Bronchial epithelial cell (primary cell): Measurements from ENCODE around the gene ATXN7L2. TPM values are rescaled to one million over a fixed set of nuclear protein-coding genes. Genes with fewer than 3 reads are reported as not detected.

ENCODE experiments used
- DNase-seq: peaks from one replicate; pipeline ENCODE4 v3.0.0-alpha.2; 2010; ENCODE audit warnings: low read depth
- FAIRE-seq: peaks from 2 replicates; lab custom pipeline; 2011; peaks lifted over from hg19 to GRCh38; lab: Jason Lieb, UNC
- H3K27me3 ChIP-seq: 2 replicates; pipeline ENCODE4 v1.5.1; 2011; ENCODE audit warnings: low read length; ENCODE audit not compliant: control insufficient read depth, insufficient read depth
- H3K36me3 ChIP-seq: 2 replicates; pipeline ENCODE4 v1.5.1; 2011; ENCODE audit warnings: low read length; ENCODE audit not compliant: control insufficient read depth, insufficient read depth
- H3K4me3 ChIP-seq: 2 replicates; pipeline ENCODE4 v1.5.1; 2011; ENCODE audit warnings: mild to moderate bottlenecking, low read depth, low read length, control low read depth
- CTCF ChIP-seq: IDR thresholded peaks from 2 replicates; pipeline ENCODE4 v1.5.1; 2011; ENCODE audit warnings: mild to moderate bottlenecking, moderate library complexity, low read length, control low read depth, inconsistent platforms; ENCODE audit not compliant: insufficient read depth, severe bottlenecking
- total RNA-seq: library from RNA; depleted of rRNA; stranded (reverse); fragments of >200 nt; gene quantifications from 2 replicates; pipeline ENCODE4 v1.2.1, GENCODE V29; 2014

Gene ATXN7L2
- total RNA-seq, 1 donor from 2014 or later, result 1.3 TPM

DNA sequence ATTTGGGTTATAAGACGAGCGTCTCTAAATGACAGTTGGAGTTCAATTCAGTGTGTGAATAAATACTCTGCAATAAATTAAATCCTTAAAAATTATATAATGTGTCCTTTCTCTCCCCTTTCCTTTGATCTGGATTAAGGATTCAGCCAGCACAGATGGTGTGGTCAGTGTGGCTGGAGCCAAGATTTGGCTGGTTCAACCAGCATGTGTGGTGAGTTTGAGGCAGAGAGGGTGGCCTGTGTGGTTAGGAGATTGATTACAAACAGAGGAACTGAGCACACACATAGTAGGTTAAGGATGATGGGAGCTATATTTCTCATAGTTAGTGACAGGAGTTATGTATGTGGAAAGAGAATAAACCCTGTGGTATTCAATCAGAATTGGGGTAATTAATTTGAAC lies 40.0 kb downstream of the ATXN7L2 start:
- TF ChIP-seq CTCF, result no peak
- FAIRE-seq (no peak), DNase-seq (no peak)
- Histone ChIP-seq H3K27me3 (peaks cover 2% of the 10 kb centered on the region), H3K4me3 (no peak overlapping the region), H3K36me3 (no peaks in the 10 kb centered on the region)

GRCh38 chr1:109527098-109527811 lies 43.5 kb downstream of the ATXN7L2 start:
- no peaks in the 10 kb centered on the region for H3K36me3 ChIP-seq
- H3K4me3 ChIP-seq, result no peak overlapping the region
- TF ChIP-seq CTCF, result no peak
- FAIRE-seq (no peak), DNase-seq (no peak)
- H3K27me3 ChIP-seq, result peaks cover 2% of the 10 kb centered on the region

DNA sequence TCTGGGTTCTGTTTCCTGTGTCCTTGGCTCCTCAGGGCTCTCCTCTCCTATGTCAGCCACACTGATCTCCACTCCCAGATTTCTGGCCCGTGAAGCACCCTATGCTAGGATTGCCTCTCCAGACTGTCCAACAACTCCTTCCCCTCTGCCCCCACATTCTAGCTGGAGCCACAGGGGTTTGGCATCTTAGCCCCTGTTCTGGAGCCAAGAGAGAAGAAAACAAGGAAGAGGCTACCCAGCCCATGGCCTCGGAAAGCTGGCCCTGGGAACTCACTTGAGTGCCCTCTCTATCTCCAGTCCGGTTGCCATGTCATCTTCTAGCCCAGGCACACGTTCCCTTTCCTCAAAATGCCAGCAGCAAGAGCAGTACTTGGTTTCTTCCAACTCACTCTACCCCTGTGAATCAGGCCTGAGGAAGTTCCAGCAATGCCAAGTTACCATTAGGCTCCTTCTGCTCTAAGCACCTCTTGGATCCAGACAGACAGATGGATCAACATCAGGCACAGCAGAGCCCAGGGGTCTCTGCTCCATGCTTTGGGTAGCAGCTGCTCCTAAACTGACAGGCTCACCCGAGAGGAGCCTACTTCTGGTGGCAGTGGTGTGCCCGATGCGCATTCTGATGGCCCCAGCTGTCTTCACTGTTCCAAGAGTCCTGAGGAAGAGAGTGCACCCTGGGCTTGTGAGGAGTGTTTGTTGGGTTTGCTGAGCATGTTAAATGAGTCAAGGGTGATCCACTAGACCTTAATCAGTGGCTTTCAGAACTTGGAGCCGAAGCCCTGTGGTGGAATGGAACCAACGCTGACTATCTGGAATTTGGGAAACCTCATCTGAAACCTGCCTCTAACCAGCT lies 44.4 kb downstream of the ATXN7L2 start:
- H3K27me3 ChIP-seq, result peaks cover 2% of the 10 kb centered on the region
- H3K4me3 ChIP-seq, result no peak overlapping the region
- DNase-seq, result no peak
- no peaks in the 10 kb centered on the region for H3K36me3 ChIP-seq
- FAIRE-seq, result no peak
- no peak for TF ChIP-seq CTCF

GRCh38 chr1:109528712-109529111 lies 45.0 kb downstream of the ATXN7L2 start:
- no peak for TF ChIP-seq CTCF
- H3K4me3 ChIP-seq, result no peak overlapping the region
- FAIRE-seq (no peak), DNase-seq (no peak)
- peaks cover 2% of the 10 kb centered on the region for H3K27me3 ChIP-seq
- H3K36me3 ChIP-seq, result no peaks in the 10 kb centered on the region

DNA sequence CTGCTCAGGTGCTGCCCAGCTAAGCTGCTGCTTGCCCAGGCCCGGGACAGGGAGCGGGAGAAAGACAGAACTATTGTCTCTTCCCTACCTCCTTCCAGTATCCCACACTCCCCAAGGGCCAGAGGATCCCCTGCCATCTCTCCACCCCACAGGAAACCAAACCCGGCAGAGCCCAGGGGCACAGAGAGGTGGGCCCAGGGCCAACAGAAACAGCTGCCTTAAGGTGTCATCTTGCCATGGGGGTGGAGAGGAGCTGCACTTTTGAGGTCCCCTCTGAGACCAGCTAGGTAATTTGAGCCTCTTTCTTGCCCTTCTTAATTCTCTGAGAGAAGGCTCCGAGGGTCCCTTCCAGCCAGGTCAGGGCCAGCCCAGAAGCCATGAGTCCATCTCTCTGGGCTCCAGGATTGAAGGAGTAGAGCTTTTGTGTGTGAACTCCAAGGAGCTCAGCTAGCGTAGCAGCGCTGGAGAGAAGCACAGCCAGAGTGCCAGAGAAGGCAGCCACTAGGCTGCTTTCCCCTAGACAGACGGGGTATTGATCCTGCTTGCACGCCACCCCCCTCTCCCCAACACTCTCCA lies 46.3 kb downstream of the ATXN7L2 start:
- H3K27me3 ChIP-seq, result peaks cover 2% of the 10 kb centered on the region
- H3K36me3 ChIP-seq, result no peaks in the 10 kb centered on the region
- H3K4me3 ChIP-seq, result no peak overlapping the region
- TF ChIP-seq CTCF, result no peak
- FAIRE-seq (no peak), DNase-seq (no peak)
